ENCODE results near the gene ZNF224.
A peak's percentile ranks its signal among the peaks of the same experiment; 100 is the strongest.
"Not testable (repeated sequence)": the region's sequence is repeated elsewhere in the genome, so short reads cannot be mapped to it uniquely, and the experiment has no call there.

ZNF224 gene
- total RNA-seq, result 27.4 to 80.1 reads per million in 2 experiments

GRCh38 chr19:44093931-44094765, at the start of gene ZNF224:
Gene ZNF224 (plus strand): TSS chr19:44094361. CDS start chr19:44097874, 3,513 bp downstream.
- DNase-seq (ENCODE audit: low read depth), result peak; percentile 66

- no peak for DNase-seq (ENCODE audit: low read depth)
These were observed 43.2 kb upstream of the ZNF224 start for GRCh38 chr19:44050740-44051649.

DNA sequence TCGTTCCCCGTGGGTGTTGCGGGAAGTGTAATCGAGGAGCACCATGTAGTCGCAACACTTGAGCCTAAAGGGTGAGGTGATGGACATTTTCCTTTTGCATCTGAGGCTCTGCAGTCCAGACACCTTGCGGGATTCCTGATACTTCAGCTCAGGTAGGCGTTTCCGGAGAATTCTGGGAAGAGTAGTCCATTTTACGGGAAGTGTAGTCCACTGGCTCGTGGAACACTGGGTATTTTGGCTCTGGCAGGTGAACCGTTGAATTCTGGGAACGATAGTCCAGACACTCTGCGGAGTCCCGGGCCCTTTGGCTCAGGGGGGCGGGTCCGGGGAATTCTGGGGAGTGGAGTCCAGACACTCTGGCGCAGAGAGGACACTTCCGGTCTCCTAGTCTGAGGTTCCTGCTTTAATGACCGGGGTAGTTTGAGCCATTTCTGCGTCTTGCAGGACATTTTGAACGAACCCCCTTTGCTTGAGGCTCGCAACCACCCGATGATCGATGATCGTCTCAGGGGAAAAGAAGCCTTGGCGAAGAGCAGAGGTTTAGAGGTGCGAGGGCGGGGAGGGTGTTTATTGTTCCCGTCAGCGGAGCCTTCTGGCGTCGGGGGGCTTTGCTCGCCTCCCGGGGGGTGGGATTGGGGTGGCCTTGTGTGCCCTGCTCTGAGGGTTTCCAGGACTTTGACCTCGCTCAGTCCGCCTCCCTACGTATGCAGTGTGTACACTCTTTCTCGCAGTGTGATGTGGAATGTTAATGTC, 42.3 kb upstream of the ZNF224 start, which contains the start of gene ZNF223:
Gene ZNF223, plus strand, starts transcription at position 387 of the 753 bp plus-strand sequence. CDS start 3,141 bp downstream, outside the sequence.
- DNase-seq (ENCODE audit: low read depth), result peak; percentile 34

GRCh38 chr19:44055870-44056269, 38.3 kb upstream of the ZNF224 start:
- DNase-seq (ENCODE audit: low read depth), result no peak

DNA sequence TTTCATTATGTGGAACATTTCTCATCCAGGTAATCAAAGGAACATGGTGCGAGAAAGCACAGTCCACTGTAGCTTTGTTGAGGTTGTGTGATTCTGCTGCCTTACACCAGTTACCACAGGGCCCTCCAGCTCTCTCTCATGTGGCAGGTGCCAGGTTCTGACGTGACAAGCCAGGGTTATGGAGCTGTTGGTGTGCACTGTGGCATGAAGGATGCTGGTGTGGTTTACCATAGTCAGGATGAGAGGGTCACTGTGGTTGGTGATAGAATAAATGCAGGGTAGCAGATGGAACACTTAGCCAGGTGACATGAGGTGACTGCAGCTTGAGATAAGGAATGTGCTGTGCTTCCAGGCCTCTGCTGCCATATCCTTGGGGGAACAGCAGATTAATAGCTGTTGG, 34.9 kb upstream of the ZNF224 start:
- no peak for DNase-seq (ENCODE audit: low read depth)

GRCh38 chr19:44061038-44061437, 33.1 kb upstream of the ZNF224 start:
- DNase-seq (ENCODE audit: low read depth), result no peak

DNA sequence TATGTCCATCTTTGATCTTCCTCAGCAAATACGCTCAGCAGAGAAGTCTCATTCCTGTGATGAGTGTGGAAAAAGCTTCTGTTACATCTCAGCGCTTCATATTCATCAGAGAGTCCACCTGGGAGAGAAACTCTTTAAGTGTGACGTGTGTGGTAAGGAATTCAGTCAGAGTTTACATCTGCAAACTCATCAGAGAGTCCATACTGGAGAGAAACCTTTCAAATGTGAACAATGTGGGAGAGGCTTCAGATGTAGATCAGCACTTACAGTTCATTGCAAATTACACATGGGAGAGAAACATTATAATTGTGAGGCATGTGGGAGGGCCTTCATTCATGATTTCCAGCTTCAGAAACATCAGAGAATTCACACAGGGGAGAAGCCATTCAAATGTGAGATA, 27.9 kb upstream of the ZNF224 start:
- no peak for DNase-seq (ENCODE audit: low read depth)

DNA sequence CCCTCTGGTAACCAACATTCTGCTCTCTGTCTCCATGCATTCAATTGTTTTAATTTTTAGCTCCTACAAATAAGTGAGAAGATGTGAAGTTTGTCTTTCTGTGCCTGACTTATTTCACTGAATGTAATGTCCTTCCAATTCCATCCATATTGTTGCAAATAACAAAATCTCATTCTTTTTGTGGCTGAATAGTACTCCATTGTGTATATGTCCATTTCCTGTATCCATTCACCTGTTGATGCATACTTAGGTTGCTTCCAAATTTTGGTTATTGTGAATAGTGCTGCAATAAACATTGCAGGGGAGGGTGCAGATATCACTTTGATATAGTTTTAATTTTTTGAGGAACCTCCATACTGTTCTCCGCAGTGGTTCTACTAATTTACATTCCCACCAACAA, 24.7 kb upstream of the ZNF224 start:
- DNase-seq (ENCODE audit: low read depth), result no peak

DNA sequence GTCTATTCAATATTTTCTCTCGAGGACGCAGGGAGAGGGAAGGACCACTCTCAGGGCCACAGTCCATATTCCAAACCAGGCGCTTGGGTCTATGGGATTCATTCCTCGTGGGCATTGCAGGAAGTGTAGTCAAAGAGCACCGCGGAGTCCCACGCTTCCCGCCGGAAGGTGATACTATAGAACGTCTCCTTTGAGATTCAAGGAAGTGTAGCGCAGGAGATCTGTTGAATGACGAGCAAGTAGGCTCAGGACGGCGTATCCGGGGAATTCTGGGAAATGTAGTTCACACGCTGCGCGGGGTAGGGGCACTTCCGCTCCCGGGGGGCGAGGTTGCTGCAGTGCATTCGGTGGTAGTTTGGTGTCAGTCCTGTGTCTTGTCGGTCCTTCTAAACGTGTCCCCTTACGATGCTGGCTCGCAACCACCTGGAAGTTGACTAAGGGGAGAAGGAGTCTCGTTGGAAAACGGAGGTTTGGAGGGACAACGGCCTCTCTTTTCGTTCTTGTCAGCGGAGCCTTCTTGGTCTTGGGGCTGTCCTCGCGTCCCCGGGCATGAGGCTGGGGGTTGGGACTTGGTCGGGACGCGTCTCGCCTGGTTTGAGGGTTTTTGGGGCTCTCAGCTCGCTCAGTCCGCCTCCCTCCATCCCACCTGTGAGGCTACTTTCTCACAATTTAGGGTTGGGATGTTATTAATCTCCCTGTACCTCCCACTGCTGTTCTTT, 22.2 kb upstream of the ZNF224 start, which contains the start of gene ZNF284:
Gene ZNF284, plus strand, starts transcription at position 336 of the 719 bp plus-strand sequence. CDS start 4,231 bp downstream, outside the sequence.
- DNase-seq (ENCODE audit: low read depth), result peak; percentile 78

DNA sequence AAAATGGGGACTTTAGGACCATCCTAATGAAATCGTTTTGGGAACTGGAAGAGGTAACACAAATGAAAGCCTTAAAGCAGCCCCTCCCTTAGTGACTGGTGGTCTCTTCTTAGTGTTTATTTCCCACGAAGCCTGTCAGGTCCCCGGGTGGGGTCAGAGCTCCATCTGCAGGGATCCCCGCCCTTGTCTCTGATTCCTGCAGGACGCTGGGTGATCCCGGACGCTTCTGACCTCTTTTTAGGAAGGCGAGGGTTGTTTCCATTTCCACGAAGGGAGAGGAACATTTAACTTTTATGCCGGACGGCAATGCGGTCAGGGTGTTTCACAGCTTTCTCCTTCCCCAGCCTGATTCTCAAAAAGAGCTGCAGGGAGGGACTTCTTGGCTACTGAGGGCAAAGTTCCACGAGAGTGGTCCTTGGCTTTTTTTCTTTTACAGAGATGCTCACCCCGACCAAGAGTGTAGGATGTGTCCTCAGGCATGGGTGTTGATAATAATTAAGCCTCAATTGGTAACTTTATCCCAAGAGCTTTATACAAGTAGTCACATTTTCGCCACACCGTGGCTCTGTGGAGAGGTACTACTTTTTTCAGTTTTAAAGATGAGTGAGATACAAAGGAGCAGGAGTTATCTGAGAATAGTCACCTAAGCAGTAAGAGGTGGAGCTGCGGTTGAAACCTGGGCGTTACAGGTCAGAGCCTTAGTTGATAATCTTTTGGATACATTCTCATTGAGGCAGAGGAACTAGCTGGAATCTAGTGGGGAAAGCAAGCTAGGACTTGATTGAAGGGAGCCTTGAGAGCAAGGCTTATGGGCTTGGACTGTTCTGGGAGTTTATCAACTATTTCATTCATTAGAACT, 21.4 kb upstream of the ZNF224 start:
- no peak for DNase-seq (ENCODE audit: low read depth)

DNA sequence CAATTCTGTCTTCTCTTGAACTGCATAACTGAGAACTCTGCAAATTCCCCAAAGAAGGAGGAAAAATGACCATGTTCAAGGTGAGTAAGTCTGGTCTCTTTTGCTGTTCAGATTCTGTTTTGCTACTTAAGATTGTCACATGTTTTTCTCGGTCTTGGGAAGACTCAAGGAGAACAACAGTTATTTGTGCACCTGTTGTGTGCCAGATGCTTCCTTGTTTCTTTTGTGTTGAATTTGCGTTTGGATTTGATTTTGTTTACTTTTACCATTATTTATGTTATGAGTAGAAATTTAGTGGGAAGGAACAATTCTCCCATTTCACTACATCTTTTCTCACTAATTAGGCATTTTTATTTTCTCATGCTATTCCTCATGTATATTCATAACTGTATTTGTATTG, 17.8 kb upstream of the ZNF224 start:
- no peak for DNase-seq (ENCODE audit: low read depth)

DNA sequence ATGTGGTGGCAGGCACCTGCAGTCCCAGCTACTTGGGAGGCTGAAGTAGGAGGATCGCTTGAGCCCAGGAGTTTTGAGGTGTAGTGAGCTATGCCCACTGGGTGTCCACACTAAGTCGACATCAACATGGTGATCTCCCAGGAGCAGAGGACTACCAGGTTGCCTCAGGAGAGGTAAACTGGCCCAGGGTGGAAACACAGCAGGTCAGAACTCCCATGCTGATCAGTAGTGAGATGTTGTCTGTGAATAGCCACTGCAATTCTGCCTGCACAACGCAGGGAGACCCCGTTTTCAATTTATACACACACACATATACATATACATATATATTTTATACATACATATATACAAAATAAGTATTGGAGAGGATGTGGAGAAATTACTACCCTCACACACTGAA, 2.1 kb upstream of the ZNF224 start:
- DNase-seq (ENCODE audit: low read depth), result no peak

- no peak for DNase-seq (ENCODE audit: low read depth)
These were observed 13.6 kb downstream of the ZNF224 start for GRCh38 chr19:44107751-44108150.

DNA sequence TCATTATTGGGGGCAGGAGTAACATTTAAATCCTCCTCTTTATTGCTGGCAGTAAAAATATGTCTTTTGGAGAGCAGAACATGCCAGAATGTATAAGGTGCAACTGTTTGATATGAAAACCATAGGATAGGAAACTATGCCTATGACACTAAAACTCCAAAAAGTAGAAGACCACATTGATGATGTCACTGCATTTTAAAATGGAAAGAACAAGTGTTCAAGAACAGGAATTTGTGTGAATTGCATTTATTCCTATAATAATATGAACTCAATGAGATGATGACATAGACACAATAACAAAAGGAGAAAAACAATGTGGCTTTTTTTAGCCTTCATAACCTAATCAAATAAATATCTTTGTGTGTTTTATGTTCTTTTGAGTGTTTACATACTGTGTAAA, 15.3 kb downstream of the ZNF224 start:
- DNase-seq (ENCODE audit: low read depth), result no peak

DNA sequence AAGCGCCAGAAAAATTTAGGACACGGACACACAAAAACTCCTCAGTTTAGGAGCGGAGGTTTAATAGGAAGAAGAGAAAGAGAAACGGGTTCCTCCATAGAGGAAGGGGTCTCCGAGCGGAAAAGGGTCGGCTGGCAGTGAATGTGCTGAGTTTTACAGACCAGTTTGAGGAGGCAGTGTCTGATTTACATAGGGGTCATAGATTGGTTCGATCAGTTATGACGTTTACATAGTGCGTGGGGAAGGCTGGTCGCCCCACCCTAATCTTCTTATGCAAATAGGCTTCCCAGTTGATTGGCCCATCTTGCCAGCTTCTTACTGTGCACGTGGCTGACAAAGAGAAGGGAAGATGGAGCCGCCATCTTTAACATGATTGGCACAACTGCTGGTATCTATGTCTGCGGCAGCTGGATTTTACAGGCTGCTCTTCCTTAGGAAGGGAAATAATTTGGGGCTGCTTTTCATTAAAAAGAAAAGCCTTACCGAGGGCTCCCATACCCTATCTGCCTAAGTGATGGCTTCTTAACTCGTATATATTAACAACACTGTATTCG, 17.8 kb downstream of the ZNF224 start:
- DNase-seq (ENCODE audit: low read depth), result no peak

DNA sequence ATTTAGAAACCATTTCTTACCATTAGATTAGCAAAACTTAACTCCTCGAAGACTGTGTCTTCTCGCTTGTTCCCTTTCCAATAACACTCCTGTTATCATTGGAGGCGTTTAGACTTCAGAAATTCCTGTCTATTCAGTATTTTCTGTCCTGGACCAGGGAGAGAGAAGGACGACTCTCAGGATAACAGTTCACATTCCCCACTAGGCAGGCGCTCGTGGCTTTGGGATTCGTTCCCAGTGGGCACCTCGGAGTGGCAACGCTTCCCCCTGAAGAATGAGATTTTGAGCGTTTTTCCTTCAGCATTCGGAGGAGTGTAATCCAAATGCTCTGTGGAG, 18.6 kb downstream of the ZNF224 start:
- no peak for DNase-seq (ENCODE audit: low read depth)

- peak; percentile 63 for DNase-seq (ENCODE audit: low read depth)
These were observed 19.1 kb downstream of the ZNF224 start, which contains the start of gene ZNF225 for GRCh38 chr19:44113138-44113783. Gene ZNF225 (plus strand): TSS chr19:44113399. CDS start chr19:44115828, 2,429 bp downstream.

- no peak for DNase-seq (ENCODE audit: low read depth)
These were observed 19.7 kb downstream of the ZNF224 start for GRCh38 chr19:44113784-44114390.

DNA sequence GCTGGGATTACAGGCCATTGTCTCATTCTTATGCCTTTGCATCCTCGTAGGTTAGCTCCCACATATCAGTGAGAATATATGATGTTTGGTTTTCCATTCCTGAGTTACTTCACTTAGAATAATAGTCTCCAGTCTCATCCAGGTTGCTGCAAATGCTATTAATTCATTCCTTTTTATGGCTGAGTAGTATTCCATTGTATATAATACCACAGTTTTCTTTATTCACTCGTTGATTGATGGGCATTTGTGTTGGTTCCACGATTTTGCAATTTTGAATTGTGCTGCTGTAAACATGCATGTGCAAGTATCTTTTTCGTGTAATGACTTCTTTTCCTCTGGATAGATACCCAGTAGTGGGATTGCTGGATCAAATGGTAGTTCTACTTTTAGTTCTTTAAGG, 27.0 kb downstream of the ZNF224 start:
- not testable (repeated sequence) for DNase-seq (ENCODE audit: low read depth)

All from T follicular helper cell (primary cell).